Stimulated activated CD8-positive, alpha-beta memory T cell treated with anti-CD3 and anti-CD28 coated beads, Interleukin-7, amount 100 ng/mL, for 4 hours (primary cell): Measurements from ENCODE around the gene ERMARD.

Source experiments
- DNase-seq, 2 donors: peaks; one replicate each; pipeline ENCODE4 v3.0.0-alpha.2; 2020; ENCODE audit warnings: low read depth in 2 of 2

Gene ERMARD

DNA sequence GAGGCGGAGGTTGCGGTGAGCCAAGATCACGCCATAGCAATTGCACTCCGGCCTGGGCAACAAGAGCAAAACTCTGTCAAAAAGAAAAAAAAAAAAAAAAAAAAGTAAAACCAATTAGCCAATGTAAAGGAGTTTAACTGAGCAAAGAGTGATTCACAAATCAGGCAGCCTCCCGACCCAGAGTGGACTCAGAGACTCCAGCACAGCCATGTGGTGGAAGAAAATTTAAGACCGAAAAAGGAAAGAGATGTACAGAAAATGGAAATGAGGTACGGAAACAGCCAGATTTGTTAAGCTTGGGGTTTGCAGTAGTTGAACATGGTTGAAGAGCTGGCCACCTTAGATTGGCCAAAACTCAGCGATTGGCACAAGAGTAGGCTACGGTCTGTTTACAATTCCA is 51.4 kb downstream of the ERMARD start:
- no peak for DNase-seq

DNA sequence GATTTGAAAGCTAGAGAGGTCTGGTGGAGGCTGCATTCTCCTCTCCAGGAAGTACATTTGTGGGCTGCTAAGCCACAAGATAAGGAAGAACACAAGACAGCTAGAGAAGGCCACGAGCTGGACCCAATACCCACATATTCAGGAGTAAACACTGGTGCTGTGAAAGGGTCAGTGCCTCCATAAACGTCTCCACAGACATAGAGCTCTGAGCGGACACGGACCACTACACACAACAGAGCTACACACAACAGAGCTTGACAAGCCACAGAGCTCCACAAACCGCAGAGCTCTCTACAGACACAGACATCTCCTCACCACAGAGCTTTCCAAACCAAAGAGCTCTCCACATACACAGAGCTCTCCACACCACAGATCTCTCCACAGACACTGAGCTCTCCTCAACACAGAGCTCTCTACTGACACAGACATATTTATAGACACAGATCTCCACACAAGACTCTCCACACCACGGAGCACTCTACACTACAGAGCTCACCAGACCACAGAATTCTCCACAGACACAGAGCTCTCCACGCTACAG is 51.9 kb downstream of the ERMARD start:
- no peak for DNase-seq

DNA sequence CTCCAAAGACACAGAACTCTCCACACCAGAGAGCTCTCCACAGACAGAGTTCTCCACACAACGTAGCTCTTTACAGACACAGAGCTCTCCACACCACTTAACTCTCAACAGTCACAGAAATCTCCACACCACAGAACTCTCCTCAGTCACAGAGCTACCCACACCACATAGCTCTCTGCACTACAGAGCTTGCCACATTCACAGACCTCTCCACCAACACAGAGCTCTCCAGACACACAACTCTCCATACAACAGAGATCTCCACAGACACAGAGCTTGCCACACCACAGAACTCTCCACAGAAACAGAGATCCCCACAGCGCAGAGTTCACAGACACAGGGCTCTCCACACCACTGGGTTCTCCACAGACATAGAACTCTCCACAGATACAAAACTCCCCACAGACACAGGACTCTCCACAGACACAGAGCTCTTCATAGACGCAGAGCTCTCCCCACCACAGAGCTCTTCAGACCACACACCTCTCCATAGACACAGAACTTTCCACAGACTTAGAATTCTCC is 52.5 kb downstream of the ERMARD start:
- DNase-seq, result no peak

DNA sequence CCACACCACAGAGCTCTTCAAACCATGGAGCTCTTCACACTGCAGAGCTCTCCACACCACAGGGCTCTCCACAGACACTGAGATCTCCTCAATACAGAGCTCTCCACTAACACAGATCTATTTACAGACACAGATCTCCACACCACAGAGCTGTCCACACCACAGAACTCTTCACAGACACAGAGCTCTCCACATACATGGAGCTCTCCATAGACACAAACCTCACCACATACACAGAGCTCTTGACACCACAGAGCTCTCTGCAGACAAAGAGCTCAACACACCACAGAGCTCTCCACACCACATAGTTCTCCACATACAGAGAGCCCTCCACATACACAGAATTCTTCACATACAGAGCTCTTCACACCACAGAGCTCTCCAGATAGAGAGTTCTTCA is 53.0 kb downstream of the ERMARD start:
- no peak for DNase-seq

DNA sequence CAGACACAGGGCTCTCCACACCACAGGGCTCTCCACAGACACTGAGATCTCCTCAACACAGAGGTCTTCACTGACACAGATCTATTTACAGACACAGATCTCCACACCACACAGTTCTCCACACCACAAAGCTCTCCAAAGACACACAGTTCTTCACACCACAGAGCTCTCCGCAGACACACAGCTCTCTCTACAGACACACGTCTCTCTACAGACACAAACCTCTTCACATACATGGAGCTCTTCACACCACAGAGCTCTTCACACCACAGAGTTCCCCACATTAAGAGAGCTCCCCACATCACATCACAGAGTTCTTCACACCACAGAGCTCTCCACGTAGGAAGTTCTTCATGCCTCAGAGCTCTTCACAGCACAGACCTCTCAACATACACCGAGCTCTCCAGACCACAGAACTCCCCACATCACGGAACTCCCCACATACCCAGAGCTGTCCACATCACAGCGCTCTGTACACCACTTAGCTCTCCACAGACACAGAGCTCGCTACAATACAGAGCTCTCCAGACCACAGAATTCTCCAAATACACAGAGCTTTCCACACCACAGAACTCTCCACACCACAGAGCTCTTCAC is 53.9 kb downstream of the ERMARD start:
- no peak for DNase-seq

DNA sequence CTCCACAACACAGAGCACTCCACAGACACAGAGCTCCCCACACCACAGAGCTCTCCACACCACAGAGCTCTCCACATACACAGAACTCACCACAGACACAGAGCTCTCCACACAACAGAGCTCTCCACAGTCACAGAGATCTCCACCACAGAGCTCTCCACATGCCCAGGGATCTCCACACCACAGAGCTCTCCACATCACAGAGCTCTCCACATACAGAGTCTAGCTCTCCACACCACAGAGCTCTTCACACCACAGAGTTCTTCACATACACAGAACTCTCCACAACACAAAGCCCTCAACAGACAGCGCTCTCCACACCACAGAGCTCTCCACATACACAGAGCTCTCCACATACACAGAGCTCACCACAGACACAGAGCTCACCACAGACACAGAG is 55.3 kb downstream of the ERMARD start:
- DNase-seq, result no peak

DNA sequence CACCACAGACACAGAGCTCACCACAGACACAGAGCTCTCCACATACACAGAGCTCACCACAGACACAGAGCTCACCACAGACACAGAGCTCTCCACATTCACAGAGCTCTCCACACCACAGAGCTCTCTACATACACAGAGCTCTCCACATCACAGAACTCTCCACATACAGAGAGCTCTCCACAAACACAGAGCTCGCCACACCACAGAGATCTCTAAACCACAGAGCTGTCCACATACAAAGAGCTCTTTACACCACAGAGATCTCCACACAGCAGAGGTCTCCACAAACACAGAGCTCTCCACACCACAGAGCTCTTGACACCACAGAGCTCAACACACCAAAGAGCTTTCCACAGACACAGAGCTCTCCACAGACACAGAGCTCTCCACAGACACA is 55.8 kb downstream of the ERMARD start:
- DNase-seq, result no peak

DNA sequence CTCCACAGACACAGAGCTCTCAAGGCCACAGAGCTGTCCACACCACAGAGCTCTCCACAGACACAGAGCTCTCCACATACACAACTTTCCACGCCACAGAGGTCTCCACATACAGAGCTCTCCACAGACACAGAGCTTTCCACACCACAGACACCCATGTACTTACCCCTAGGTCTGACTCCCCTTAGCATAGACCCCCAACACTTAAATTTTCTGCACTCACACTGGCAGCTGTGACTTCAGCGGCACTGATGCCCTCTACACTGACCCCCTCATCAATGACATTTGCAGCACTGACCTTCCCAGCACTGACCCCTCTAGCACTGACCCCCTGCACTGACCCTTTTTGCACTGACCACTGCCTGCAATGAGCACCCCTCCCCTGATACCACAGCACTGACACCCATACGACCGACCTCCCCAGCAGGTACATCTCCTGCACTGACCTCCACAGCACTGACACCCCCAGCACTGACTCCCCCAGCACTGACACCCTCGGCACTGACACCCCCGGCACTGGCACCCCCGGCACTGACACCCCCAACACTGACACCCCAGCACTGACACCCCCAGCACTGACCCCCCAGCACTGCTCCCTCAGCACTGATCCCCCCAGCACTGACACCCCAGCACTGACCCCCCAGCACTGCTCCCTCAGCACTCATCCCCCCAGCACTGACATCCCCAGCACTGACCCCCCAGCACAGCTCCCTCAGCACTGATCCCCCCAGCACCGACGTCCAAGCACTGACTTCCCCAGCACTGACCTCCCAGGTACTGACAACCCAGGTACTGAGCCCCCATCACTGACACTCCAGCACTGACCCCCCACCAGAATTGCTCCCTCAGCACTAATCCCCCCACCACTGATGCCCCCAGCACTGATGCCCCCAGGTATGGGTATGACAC is 56.5 kb downstream of the ERMARD start:
- no peak for DNase-seq

DNA sequence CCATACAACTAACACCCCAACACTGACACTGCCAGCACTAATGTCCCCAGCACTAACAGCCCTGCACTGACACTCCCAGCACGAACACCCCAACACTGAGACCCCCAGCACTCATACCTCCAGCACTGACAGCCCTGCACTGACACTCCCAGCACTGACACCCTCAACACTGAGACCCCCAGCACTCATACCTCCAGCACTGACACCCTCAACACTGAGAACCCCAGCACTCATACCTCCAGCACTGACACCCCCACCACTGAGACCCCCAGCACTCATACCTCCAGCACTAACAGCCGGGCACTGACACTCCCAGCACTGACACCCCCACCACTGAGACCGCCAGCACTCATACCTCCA is 57.2 kb downstream of the ERMARD start:
- DNase-seq, result no peak

DNA sequence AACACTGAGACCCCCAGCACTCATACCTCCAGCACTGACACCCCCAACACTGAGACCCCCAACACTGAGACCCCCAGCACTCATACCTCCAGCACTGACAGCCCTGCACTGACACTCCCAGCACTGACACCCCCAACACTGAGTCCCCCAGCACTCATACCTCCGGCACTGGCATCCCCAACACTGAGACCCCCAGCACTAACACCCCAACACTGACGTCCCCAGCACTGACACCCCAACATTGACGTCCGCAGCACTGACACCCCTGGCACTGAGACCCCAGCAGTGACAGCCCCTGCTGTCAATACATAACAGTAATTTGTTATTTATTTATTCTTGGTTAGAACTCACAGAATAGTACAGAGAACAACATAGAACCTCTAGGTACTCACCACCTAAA is 58.0 kb downstream of the ERMARD start:
- no peak for DNase-seq

DNA sequence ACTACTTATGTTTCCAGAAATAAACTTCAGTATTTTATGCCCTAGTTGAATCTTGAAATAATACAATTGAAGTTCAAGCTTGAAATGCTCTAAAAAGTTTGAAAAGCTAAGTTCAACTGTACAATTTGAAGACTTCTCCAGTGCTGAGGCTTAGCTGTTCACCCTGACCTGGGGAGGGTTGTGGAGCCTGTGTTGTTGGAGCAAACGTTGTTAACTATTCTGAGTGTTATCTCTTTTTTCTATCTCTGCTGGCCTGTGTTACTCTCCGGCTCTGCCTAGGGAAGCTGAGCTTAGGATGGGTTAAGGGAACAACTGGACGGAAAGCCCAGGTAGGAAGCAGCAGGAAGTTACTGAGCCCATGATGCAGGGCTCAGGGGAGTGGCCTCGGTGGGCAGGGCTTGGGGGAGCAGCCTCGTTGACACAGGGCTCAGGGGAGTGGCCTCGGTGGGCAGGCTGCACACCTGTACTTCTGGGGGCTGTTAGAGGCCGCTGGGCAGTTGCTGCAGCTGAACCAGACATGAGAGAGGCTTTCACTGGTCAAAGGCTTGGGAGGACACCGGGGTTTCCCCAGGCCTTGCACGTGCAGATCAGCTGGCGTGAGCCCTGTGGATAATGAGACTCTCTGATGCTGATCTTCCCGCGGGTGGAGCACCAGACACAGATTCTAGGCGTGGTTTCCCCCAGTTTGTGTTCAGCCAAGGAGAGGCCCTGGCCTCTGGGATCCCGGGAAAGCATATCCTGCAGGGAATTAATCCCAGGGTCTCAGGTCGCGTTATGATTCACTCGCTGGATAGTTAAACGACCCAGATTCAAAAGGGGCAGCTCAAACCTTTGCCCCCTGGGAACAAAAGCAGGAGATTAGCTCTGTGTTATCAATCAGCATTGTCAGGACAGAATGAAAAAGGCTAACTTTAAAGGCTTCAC is 58.9 kb downstream of the ERMARD start:
- DNase-seq, result no peak

DNA sequence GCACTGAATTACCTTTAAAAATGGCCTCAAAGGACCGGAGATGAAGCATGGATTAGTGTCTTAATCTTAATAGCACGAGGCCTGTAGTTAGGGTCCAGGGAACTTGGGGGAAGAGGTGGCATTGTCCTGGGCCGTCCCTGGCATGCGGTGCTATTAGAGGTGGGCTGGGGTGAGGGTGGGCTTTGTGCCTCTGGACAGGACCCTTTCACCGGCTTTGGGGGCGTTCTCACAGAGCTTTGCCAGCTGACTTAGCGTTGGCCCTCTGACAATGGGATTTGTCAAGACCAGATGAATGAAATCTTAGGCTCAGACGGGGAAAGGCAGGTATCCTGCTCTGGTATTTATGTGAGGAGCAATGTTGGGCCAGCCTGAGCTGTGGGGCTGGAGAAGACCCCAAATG is 59.6 kb downstream of the ERMARD start:
- DNase-seq, result no peak

DNA sequence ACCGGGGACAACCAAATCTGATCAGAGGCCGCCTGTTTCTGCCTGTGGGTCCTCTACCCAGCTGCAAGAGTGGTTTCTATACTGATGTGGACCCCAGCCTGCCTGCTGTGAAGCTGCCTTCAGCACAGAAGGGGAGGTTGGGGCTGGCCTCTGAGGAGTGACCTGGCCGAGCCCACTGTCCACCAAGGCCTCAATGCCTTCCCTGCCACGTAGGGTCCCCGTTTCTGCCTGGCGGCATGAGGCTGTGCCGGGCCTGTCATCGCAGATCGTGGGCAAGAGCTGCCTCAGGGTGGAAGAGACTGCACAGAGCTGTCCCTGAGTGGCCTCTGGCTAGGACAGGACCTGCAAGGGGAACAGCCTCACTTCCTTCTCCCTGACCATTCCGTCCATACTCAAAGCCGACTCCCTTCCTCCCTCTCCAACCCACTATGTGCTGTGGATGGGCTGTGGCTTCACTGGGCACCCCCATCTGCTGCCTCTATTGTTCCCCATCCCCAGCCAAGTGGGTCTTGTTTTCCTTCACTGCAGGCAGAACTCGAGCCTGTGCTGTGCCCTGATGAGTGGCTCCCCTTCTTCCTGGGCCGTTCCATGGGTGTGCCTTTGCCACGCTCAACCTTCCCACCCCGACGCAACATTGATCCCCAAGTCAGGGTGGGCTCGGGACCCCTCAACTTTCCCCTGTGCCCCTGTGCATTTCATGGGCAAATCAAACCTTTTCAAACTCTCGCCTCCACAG is 60.3 kb downstream of the ERMARD start:
- DNase-seq, result no peak

DNA sequence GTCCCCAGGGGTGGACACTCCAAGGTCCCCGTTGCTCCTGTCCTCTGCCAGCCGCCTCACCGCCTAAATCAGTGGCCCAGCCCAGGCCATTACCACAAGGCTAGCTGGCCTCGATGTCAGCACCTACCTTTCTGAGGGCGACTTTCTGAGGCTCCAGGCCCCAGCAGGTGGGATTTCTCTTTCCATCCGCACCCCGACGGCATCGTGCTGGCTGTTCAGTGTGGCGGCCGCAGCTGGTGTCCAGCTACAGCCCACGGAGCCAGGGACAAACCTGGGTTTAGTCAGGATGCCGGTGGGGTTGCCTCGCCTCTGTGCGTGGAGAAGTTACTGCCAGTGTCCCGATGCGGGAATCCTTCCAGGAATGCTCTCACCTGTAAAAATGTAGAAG is 60.8 kb downstream of the ERMARD start:
- no peak for DNase-seq

DNA sequence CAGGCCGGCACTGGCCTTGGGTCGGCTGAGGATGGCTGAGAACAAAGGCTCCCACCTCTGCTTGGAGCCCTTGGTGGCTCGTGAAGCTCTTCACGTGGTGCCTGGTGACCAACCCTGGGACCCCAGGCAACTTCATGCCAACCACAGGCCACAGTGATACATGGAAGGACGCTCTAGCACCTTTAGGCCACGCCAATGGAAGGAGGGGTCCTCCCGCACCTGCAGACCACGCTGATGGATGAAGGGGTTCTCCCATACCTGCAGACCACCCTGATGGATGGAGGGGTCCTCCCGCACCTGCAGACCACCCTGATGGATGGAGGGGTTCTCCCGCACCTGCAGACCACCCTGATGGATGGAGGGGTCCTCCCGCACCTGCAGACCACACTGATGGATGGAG is 62.5 kb downstream of the ERMARD start:
- no peak for DNase-seq

DNA sequence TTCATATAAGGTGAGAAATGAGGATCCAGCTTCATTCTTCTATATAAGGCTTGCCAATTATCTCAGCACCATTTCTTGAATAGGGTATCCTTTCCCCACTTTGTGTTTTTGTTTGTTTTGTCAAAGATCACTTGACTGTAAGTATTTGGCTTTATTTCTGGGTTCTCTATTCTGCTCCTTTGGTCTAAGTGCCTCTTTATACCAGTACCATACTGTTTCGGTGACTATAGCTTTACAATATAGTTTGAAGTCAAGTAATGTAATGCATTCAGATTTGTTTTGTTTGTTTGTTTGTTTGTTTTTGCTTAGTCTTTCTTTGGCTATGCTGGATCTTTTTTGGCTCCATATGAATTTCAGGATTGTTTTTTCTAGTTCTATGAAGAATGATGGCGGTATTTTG is 64.6 kb downstream of the ERMARD start:
- DNase-seq, result no peak

DNA sequence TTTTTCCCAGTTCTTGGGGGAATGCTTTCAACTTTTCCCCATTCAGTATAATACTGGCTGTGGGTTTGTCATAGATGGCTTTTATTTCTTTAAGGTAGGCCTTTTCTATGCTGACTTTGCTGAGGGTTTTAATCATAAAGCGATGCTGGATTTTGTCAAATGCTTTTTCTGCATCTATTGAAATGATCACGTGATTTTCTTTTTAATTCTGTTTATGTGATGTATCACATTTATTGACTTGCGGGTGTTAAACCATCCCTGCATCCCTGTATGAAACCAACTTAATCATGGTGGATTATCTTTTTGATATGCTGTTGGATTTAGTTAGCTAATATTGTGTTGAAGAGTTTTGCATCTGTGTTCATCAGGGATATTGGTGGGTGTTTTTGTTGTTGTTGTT is 65.6 kb downstream of the ERMARD start:
- DNase-seq, result no peak

DNA sequence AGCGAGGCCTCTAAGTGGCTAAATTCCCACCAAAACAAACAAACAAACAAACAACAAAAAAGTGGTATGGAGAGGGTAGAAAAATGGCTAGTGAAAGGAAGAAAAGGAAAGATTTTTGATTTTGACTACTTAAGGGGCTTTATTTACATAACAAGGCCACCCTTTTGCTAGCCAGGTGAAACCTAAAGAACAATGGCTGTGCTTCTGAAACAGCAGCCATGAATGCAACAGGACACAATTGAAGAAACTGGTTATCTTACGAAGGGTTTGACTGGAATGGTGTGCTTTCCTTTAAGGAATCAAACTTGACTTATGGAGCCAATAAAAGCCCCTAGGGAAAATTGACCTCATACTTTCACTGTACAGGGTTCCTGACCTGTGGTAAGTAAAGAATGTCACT is 68.9 kb downstream of the ERMARD start:
- no peak for DNase-seq

DNA sequence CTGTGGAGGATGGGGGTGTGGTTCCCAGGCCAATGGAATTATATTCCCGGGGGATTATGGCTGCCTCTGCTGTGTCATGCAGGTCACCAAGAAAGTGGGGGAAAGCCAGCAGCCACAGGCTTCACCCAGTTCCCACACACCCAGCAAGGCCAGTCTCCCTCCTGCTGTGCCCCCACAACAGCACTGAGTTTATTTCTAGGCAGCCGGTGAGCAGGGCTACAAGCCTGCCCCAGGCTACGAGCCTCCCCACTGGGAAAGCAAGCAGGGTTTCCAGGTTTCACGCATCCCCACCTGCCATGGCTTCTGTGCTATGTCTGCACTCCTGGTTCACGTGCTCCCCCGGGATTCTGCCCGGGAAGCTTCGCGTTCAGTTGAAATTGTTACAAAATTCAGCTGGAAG is 72.6 kb downstream of the ERMARD start:
- DNase-seq, result no peak

DNA sequence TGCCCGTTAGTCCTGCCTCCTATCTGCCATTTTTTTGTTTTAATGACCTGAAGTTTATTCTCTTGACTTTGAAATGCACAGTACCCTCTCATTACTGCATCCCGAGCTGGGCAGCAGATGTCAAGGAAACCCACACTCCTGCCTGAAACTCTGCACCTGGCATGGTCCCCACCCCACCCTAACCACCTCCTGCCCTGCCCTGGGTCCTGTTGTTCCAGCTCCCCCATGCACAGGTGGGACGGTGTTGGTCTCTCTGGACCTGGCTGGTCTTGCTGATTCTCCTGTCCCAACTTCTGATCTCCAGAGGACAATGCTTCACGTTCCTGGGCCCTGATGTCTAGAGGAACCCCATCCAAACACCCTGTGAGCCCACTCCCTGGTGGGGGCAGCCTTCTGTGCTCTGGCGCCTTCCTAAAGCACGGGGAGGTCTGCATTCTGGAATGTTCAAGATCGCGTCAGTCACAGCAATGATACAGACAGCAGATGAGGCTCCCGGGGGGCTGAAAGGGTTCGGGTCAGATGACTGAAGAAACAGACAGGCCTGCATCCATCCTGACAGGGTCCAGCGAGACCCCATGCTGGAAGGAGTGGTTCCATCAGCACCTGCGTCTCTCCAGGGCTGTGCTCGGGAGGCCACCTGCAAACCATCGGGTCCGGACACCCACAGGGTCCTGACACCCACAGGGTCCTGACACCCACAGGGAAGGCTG is 73.6 kb downstream of the ERMARD start:
- no peak for DNase-seq
